Ureter (tissue), 1 donor: ENCODE measurements around the gene THAP3. TPM values are rescaled to one million over a fixed set of nuclear protein-coding genes. Genes with fewer than 3 reads are reported as not detected.

Experiments used
- DNase-seq: peaks from one replicate; pipeline ENCODE4 v3.0.0-alpha.2; 2020; ENCODE audit warnings: low spot score
- total RNA-seq: library from RNA; stranded (reverse); gene quantifications from one replicate; pipeline ENCODE4 v1.2.4, GENCODE V29; 2023
- donor health status: DM: yes; HTN: yes; CAD: no.

Gene THAP3, protein sequence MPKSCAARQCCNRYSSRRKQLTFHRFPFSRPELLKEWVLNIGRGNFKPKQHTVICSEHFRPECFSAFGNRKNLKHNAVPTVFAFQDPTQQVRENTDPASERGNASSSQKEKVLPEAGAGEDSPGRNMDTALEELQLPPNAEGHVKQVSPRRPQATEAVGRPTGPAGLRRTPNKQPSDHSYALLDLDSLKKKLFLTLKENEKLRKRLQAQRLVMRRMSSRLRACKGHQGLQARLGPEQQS
- total RNA-seq, result 11.7 TPM

DNA sequence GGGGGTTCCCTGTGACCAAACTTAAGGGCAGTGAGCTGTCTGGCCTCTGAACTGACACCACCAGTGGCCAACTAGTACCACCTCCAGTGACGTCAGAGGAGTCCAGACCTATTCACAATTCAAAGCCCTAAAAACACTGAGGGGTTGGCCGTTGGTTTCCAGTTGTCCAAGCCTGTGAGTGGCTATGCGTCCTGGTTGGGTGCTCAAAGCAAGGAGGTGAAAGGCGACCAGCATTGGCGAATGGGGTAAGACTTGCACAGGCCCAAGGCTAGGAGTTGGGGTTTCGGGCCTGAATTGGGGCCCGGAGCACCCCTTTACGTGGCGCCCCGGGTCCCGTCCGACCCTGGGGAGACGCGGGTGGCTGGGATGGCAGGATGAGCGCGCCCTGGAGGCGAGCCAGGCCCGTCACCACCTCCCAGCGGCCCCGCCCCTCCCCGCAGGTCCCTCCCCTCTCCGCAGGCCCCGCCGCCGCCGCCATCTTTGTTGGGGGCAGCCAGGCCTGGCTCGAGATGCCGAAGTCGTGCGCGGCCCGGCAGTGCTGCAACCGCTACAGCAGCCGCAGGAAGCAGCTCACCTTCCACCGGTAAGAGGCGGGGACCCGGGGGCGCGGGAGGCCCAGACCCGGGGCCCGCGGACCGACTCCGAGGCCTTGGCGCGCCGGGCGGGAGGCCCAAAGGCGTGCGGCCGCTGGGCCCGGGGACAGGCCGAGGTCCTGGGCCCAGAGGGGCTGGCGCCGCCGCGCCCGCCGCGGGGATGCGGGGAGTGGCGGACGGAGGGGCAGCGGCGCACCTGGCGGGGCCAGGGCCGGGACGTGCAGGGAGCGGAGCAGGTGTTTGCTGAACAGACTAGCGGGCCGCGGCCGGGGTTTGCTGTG is at the start of gene THAP3:
Gene THAP3 (plus strand): TSS at position 159 of the 874 bp plus-strand sequence. CDS start 351 bp downstream, at position 510.
- peak; percentile 89 for DNase-seq

DNA sequence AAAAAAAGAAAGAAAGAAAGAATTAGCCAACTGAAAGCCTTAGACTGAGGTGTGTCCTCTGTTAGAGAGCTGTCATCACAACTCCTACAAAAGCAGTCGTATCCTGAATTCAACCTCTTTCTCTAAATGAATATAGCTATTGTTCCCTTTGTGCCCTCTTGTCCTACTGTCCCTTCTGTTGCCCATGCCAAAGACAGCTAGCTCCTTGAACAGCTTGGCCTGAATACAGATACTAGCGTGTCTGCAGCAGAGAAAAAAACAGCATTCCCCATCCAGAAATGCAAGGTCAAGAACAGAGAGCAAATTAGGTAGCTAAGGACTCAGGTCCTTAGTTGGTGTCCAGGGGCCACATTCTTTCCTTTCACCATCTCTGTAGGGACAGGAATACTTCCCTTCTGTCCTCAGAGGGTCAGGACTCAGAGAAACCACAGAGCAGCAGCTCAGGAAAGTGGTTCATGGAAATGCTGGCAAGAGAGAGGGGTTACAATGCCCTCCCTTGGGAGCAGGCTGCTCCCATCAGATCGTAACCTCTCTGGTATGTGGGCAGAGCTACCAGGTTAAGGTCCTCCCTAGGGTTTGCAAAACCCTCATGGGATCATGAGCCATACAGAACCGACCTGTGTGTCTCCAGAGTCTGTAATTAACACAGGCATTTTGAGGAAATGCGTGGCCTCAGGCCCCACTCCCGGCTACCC is 46.7 kb upstream of the THAP3 start:
- DNase-seq, result no peak

DNA sequence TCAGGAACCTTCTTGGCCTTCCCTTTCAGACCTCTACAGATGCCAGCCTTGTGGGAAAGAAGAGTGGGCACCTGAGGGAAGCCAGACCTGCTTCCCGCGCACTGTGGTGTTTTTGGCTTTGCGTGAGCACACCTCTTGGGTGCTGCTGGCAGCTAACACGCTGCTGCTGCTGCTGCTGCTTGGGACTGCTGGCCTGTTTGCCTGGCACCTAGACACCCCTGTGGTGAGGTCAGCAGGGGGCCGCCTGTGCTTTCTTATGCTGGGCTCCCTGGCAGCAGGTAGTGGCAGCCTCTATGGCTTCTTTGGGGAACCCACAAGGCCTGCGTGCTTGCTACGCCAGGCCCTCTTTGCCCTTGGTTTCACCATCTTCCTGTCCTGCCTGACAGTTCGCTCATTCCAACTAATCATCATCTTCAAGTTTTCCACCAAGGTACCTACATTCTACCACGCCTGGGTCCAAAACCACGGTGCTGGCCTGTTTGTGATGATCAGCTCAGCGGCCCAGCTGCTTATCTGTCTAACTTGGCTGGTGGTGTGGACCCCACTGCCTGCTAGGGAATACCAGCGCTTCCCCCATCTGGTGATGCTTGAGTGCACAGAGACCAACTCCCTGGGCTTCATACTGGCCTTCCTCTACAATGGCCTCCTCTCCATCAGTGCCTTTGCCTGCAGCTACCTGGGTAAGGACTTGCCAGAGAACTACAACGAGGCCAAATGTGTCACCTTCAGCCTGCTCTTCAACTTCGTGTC is 45.9 kb upstream of the THAP3 start:
- DNase-seq, result no peak

DNA sequence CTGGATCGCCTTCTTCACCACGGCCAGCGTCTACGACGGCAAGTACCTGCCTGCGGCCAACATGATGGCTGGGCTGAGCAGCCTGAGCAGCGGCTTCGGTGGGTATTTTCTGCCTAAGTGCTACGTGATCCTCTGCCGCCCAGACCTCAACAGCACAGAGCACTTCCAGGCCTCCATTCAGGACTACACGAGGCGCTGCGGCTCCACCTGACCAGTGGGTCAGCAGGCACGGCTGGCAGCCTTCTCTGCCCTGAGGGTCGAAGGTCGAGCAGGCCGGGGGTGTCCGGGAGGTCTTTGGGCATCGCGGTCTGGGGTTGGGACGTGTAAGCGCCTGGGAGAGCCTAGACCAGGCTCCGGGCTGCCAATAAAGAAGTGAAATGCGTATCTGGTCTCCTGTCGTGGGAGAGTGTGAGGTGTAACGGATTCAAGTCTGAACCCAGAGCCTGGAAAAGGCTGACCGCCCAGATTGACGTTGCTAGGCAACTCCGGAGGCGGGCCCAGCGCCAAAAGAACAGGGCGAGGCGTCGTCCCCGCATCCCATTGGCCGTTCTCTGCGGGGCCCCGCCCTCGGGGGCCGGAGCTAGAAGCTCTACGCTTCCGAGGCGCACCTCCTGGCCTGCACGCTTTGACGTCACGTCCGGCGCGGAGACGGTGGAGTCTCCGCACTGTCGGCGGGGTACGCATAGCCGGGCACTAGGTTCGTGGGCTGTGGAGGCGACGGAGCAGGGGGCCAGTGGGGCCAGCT is 45.1 kb upstream of the THAP3 start, which contains the start of gene ZBTB48:
Gene ZBTB48 (plus strand): TSS at position 621 of the 745 bp plus-strand sequence. CDS start 616 bp downstream, outside the sequence.
- peak; percentile 99 for DNase-seq

DNA sequence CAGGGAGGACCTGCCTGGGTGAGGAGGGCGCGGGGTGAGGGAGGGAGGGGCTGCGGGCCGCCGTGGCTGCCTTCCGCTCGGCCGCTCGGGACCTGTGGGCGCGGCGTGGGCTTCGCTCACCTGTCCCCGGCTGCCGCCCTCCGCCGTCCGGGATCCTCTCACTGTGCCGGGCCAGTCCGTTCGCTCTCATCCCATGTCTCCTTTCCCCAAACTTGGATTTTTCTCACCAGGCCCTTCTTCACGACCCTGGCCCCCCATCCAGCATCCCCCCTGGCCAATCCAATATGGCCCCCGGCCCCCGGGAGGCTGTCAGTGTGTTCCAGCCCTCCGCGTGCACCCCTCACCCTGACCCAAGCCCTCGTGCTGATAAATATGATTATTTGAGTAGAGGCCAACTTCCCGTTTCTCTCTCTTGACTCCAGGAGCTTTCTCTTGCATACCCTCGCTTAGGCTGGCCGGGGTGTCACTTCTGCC is 44.5 kb upstream of the THAP3 start:
- no peak for DNase-seq

DNA sequence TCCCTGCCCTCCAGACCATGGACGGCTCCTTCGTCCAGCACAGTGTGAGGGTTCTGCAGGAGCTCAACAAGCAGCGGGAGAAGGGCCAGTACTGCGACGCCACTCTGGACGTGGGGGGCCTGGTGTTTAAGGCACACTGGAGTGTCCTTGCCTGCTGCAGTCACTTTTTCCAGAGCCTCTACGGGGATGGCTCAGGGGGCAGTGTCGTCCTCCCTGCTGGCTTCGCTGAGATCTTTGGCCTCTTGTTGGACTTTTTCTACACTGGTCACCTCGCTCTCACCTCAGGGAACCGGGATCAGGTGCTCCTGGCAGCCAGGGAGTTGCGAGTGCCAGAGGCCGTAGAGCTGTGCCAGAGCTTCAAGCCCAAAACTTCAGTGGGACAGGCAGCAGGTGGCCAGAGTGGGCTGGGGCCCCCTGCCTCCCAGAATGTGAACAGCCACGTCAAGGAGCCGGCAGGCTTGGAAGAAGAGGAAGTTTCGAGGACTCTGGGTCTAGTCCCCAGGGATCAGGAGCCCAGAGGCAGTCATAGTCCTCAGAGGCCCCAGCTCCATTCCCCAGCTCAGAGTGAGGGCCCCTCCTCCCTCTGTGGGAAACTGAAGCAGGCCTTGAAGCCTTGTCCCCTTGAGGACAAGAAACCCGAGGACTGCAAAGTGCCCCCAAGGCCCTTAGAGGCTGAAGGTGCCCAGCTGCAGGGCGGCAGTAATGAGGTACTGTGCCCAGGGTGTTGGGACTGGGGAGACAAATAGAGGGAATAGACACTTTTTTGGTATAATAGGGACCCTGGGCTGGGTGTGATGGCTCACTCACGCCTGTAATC is 43.9 kb upstream of the THAP3 start:
- no peak for DNase-seq

DNA sequence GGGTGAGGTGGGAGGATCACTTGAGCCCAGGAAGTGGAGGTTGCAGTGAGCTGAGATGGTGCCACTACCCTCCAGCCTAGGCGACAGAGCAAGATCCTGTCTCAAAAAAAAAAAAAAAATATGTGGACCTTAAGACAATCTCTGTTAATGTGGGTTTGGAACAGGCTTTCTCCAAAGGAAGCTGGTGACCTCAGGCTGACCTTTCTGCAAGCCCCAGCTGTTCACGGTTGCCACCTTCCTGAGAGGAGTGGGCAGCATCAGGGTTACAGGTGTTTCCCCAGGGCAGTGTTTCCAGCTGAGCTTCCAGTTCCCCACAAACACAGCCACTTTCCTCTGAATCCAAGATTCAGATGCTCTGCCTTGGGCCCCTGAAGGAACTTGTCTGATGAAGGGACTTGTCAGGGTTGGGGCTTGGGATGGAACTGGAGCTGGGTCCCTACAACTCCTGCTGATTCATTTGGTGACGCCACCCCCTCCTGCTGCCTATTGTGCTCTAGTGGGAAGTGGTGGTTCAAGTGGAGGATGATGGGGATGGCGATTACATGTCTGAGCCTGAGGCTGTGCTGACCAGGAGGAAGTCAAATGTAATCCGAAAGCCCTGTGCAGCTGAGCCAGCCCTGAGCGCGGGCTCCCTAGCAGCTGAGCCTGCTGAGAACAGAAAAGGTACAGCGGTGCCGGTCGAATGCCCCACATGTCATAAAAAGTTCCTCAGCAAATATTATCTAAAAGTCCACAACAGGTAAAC is 42.9 kb upstream of the THAP3 start:
- DNase-seq, result peak; percentile 56

DNA sequence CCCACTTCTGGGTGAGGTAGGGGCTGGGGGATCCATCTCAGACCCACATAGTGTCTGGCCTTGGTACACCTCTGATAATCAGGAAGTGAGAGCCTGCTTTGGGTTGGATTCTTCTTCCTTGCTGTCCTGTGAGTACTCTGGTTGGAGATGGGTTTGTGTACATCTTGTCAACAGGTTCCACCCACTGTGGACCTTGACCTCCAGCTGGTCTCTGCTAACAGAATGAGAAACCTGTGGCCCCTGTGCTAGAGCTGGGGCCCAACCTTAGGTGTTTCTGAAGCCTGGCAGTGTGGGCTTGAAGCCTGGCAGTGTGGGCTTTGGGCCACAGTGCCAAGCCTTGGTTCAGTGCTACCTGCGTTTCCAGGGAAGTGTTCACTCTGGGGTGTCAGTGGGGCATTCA is 42.3 kb upstream of the THAP3 start:
- no peak for DNase-seq

DNA sequence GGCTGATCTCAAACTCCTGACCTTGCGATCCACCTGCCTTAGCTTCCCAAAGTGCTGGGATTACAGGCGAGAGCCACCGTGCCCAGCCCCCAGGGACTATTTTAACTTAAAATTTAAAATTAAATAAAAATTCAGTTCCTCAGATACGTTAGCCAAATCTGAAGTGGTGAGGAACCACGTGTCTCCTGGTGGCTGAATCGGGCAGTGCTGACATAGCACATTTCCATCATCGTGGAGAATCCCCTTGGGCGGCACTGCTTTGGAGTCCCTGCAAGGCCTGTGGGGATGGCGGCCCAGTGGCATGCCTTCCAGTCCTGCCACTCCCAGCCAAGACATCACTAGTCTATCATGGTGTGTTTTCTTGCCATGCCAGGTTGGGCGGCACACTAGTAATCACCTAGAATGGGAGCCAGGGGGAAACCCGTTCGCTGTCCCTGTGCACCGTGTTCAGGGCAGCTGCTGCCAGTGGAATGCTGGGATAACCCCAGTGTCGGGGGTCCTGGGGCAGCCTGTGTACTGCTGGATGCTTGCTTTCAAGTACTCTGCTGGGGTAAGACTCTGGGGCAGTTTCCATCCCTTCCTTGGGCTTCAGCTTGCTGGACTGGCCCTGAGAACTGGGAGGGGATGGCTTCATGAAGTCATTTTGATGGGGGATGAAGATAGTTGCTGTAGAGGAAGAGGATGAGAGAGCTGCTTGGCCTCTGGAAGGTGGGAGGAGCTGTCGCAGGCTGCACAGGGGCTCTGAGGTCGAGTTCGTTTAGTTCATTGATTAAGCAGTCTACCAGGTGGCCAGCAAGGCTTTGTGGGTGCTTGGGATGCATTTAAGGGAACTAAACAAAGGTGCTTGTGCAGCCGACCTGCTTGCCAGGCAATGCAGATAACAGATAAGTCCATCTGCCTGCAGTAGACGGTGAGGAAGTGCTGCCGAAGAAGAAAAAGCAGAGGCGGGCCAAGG is 40.3 kb upstream of the THAP3 start:
- no peak for DNase-seq

DNA sequence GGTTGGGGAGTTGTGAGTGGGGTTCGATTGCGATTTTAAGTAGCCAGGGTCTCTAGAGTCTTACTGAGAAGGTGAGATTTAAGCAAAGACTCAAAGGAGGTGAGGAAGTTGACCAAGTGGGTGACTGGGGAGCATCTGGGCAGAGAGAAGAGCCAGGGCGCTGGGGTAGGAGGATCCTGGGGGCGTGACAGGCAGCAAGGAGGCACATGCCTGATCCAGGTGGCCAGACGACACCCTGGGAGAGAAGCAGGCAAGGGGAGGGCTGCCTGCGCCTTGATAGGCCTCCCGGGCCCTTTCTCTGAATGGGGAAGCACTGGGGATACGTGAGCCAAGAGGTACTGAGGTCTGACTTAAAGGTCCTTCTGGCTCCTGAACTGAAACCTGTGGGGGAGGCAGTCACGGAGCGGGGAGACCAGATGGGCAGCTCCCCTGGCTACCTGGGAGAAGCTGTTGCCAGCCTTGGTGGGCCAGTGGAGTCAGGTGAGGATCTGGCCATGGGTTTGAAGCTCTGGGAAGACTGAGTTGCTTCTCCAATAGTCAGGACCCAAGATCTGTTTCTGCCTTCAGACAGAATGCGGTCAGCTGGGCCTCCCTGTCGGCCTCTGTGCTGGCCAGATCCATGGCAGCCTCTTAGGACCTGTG is 39.5 kb upstream of the THAP3 start:
- no peak for DNase-seq

DNA sequence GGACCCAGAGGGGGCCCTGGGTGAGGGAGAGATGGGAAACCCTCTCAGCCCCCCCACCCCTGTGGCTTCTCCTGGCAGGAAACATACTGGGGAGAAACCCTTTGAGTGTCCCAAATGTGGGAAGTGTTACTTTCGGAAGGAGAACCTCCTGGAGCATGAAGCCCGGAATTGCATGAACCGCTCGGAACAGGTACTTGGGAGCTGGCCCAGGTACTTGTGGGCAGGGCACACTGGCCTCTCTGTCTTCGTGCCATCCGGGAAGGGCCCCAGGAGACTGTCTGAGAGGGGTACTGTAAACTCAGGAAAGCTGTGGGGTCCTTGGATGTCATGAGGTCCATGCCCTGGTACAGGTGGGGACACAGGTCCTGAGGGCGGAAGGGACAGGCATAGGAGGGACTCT is 38.8 kb upstream of the THAP3 start:
- no peak for DNase-seq

DNA sequence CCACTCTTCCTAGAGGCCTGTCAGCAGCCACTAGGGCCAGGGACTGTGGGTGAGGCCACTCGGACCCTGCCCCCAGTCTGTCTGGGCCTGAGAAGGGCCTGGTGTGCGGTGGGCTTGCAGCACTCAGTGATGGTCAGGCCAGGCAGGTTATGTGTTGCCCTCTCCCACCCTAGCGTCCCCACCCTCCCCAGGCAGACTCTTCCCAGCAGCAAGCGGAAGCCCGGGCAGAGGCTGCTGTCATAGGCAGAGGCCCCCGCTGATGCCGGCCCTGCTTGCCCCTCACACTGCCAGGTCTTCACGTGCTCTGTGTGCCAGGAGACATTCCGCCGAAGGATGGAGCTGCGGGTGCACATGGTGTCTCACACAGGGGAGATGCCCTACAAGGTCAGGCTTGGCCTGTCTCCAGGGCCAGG is 38.3 kb upstream of the THAP3 start:
- no peak for DNase-seq

DNA sequence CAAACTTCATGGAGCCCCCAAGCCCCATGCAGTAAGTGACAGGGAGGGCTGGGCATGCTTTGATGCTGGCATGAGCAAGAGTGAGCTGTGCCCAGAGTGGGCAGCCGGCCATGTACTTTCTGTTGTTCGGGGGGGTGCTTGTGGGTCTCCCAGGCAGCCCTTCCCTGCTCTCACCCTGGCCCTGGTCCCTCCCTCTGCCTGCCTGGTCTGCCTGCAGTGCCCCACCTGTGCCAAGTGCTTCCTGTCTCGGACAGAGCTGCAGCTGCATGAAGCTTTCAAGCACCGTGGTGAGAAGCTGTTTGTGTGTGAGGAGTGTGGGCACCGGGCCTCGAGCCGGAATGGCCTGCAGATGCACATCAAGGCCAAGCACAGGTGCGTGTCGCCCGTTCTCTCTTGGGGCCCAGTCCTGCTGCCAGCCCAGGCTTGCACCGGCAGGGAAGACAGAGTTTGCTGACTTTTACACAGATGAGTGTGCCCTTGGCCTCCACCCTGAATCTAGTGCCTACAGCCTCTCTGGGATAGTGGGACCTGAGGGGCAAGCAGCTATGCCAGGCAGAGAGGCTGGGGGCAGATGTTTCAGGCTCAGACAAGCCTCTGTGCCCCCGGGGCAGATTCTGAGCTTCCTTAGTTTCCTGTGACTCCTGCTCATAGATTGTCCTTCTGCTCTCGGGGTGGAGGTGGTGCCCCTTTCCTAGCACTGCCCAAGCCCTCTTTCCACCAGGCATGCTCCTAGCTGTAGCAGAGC is 37.2 kb upstream of the THAP3 start:
- peak; percentile 64 for DNase-seq

DNA sequence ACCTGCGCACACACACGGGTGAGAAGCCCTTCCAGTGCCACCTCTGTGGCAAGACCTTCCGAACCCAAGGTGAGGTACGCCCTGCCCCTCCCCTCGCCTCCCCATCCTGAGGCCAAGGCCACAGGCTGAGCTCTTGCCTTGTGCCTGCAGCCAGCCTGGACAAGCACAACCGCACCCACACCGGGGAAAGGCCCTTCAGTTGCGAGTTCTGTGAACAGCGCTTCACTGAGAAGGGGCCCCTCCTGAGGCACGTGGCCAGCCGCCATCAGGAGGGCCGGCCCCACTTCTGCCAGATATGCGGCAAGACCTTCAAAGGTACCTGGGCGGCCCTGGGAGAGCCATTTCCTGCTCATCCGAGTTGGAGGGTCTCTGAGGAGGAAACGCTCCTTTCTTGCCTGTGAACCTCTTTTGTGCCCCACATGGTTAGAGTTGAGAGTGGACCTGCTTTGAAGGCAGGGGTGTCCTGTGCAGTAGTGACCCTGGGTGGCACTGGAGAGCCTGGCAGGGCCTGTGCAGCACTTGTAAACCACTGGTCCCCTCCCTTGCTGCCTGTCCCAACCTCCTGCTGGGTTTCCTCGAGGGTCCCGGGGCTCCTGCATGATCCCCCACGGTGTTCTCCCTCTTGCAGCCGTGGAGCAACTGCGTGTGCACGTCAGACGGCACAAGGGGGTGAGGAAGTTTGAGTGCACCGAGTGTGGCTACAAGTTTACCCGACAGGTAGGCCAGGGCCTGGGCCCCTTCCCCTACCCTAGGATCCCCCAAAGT is 36.4 kb upstream of the THAP3 start:
- no peak for DNase-seq

DNA sequence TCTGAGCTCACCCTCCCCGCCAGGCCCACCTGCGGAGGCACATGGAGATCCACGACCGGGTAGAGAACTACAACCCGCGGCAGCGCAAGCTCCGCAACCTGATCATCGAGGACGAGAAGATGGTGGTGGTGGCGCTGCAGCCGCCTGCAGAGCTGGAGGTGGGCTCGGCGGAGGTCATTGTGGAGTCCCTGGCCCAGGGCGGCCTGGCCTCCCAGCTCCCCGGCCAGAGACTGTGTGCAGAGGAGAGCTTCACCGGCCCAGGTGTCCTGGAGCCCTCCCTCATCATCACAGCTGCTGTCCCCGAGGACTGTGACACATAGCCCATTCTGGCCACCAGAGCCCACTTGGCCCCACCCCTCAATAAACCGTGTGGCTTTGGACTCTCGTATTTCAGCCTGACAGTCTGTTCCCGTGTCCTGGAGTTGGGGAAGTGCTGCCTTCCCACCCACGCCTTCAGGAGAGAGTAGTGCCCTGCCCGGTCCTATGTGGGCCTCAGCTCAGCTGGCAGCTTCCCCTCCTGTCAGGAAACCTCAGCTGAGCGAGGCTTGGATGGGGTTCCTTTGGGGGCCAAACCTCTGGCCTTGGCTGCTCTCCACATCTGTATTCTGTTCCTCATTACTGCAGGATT is 35.7 kb upstream of the THAP3 start:
- no peak for DNase-seq

DNA sequence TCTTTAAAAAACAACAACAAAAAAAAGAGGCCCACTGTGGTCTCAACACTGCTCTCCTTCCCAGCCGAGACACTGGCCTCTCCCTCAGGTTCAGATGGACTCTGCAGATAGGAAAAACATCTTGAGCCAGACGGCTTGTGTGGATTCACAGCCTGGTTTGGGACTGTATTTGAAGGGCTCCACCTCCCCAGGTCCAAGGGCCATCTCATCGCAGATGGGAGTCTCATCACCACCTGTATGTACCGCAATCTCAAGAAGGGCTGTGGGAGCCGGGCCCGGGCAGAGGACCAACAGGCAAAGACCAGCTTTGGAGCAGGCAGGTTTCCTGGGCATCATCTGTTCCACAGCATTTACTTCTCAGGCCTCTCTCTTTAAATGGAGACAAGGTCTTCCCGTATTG is 34.6 kb upstream of the THAP3 start:
- DNase-seq, result no peak
